K562 (cell line): ENCODE data around the gene PAFAH2. TPM values are rescaled to one million over a fixed set of nuclear protein-coding genes. Genes with fewer than 3 reads are reported as not detected.

Experiments
- BHLHE40 ChIP-seq: IDR thresholded peaks from 2 replicates; pipeline ENCODE4 v1.6.1; 2011; ENCODE audit warnings: low read length, improper control_type of control experiment
- BRD9 ChIP-seq: fragments of 450-650 bp; IDR thresholded peaks from 2 replicates; pipeline ENCODE4 v1.6.1; 2018; ENCODE audit warnings: low read depth; ENCODE audit not compliant: partially characterized antibody
- CHD2 ChIP-seq: IDR thresholded peaks from 2 replicates; pipeline ENCODE4 v1.6.1; 2011; ENCODE audit warnings: low read depth, low read length
- ERF ChIP-seq: fragments of 450-650 bp; formaldehyde crosslinking; IDR thresholded peaks from 2 replicates; pipeline ENCODE4 v1.4.0; 2020; ENCODE audit warnings: mild to moderate bottlenecking, mixed read lengths
- GTF2A2 ChIP-seq: IDR thresholded peaks from 2 replicates; pipeline ENCODE4 v1.6.1; 2016; ENCODE audit warnings: mild to moderate bottlenecking, missing genetic modification characterization, missing compliant biosample characterization
- NRF1 ChIP-seq, 2 experiments: fragments of 450-650 bp; IDR thresholded peaks in 1 of 2; conservative IDR thresholded peaks in 1 of 2; 2 replicates each; pipeline ENCODE4 v1.6.1; 2014; ENCODE audit warnings: mild to moderate bottlenecking in 2 of 2
- PHB ChIP-seq: fragments of 250-450 bp; sonication (Bioruptor Pico); IDR thresholded peaks from 2 replicates; pipeline ENCODE4 v1.5.0; 2021
- PHF21A ChIP-seq: fragments of 450-650 bp; IDR thresholded peaks from 2 replicates; pipeline ENCODE4 v1.6.1; 2017; ENCODE audit warnings: low read depth, borderline replicate concordance
- RFX7 ChIP-seq: fragments of 250-450 bp; sonication (Bioruptor Pico); IDR thresholded peaks from 2 replicates; pipeline ENCODE4 v1.5.1; 2021; ENCODE audit warnings: mild to moderate bottlenecking
- SMAD4 ChIP-seq: fragments of 250-450 bp; sonication (Bioruptor Pico); conservative IDR thresholded peaks from 2 replicates; pipeline ENCODE4 v1.8.0; 2021; ENCODE audit warnings: inconsistent platforms, mild to moderate bottlenecking, moderate library complexity
- TCF3 ChIP-seq: sonication (generic); formaldehyde crosslinking; IDR thresholded peaks from 2 replicates; pipeline ENCODE4 v1.4.0; 2020; ENCODE audit warnings: mild to moderate bottlenecking, missing genetic modification reagents
- ZNF184 ChIP-seq: sonication (generic); formaldehyde crosslinking; IDR thresholded peaks from 2 replicates; pipeline ENCODE4 v1.5.0; 2020; ENCODE audit warnings: missing genetic modification reagents
- ZNF263 ChIP-seq: sonication (generic); formaldehyde crosslinking; IDR thresholded peaks from 2 replicates; pipeline ENCODE4 v1.8.0; 2022; ENCODE audit warnings: mild to moderate bottlenecking, missing genetic modification reagents, borderline replicate concordance
- ZNF639 ChIP-seq, 2 experiments: fragments of 200-800 bp in 1 of 2; sonication (Bioruptor generic) in 1 of 2; sonication (generic) in 1 of 2; formaldehyde crosslinking in 1 of 2; IDR thresholded peaks in 1 of 2; conservative IDR thresholded peaks in 1 of 2; 2 replicates each; pipeline versions ENCODE4 v1.5.0 to v1.6.1; 2016 to 2020; ENCODE audit warnings: missing compliant biosample characterization in 1 of 2, missing genetic modification characterization in 1 of 2, missing genetic modification reagents in 1 of 2
- ZNF764 ChIP-seq: fragments of 250-450 bp; sonication (Bioruptor Pico); IDR thresholded peaks from 2 replicates; pipeline ENCODE4 v1.4.0; 2020; ENCODE audit warnings: low read depth, mild to moderate bottlenecking, moderate library complexity
- ZSCAN29 ChIP-seq: fragments of 450-650 bp; IDR thresholded peaks from 2 replicates; pipeline ENCODE4 v1.6.1; 2017
- polyA plus RNA-seq, 8 experiments: library from polyadenylated mRNA; depleted of rRNA in 4 of 8; stranded (reverse) in 5 of 8; unstranded in 3 of 8; fragments of >200 nt; fragmentation: Nextera tagmentation in 2 of 8; fragmentation: Illumina TruSeq in 1 of 8; extraction: Ambion mirVana in 2 of 8; extraction: Trizol in 1 of 8; gene quantifications; 2 replicates each; pipeline versions ENCODE4 v1.2.1 to v1.2.3, GENCODE V29; 2011 to 2014; ENCODE audit warnings: inconsistent platforms in 1 of 8, missing spikeins in 1 of 8
- total RNA-seq, 7 experiments: library from RNA; depleted of rRNA in 6 of 7; stranded (reverse); fragments of >200 nt in 6 of 7; fragmentation: Illumina TruSeq in 2 of 7; extraction: Trizol in 2 of 7; gene quantifications; 2 replicates each; pipeline versions ENCODE4 v1.2.1 to v1.2.3, GENCODE V29; 2011 to 2021; ENCODE audit warnings: low replicate concordance in 1 of 7
- TF ChIP-seq, protein P1 (sequence below): conservative IDR thresholded peaks from 2 replicates; pipeline ENCODE4 v1.6.1; 2011; ENCODE audit warnings: low read depth, mild to moderate bottlenecking, low read length; ENCODE audit not compliant: control insufficient read depth
- TF ChIP-seq, protein P2 (sequence below): fragments of 450-650 bp; IDR thresholded peaks from 2 replicates; pipeline ENCODE4 v1.6.1; 2016; ENCODE audit warnings: low read depth

PAFAH2 gene
- total and polyA plus RNA-seq, 9 of the 15 experiments (the other 6 are each of a cell fraction or from before 2014, with no cell fraction given), result 4.2 to 10.9 (median 6.8) TPM

- TF ChIP-seq, protein P1, sequence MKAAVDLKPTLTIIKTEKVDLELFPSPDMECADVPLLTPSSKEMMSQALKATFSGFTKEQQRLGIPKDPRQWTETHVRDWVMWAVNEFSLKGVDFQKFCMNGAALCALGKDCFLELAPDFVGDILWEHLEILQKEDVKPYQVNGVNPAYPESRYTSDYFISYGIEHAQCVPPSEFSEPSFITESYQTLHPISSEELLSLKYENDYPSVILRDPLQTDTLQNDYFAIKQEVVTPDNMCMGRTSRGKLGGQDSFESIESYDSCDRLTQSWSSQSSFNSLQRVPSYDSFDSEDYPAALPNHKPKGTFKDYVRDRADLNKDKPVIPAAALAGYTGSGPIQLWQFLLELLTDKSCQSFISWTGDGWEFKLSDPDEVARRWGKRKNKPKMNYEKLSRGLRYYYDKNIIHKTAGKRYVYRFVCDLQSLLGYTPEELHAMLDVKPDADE, result peak; percentile 16; the same call in 1 of the 2 replicates
- TF ChIP-seq ERF (CRISPR knock-in tag), result no peak
- TF ChIP-seq PHB, result no peak
- TF ChIP-seq ZNF639 (CRISPR knock-in tag; conservative IDR thresholded peaks at IDR 0.05 in 1 of 2, IDR thresholded peaks at IDR 0.05 in 1 of 2), result no peak
- TF ChIP-seq CHD2, result no peak
- peak; percentile 46 for TF ChIP-seq BHLHE40
- TF ChIP-seq TCF3, result no peak
- TF ChIP-seq ZNF184, result no peak
- no peak for TF ChIP-seq ZNF764 (CRISPR knock-in tag)
- no peak; the same call in 1 of the 2 replicates for TF ChIP-seq SMAD4 (CRISPR knock-in tag)
- no peak for TF ChIP-seq RFX7 (CRISPR knock-in tag)
- no peak for TF ChIP-seq GTF2A2
- 0 out of 2 replicates have a peak, but pooled peaks have one; percentile 17 for TF ChIP-seq ZNF263 (CRISPR knock-in tag)
- TF ChIP-seq NRF1 (conservative IDR thresholded peaks at IDR 0.05 in 1 of 2, IDR thresholded peaks at IDR 0.05 in 1 of 2), result 0 out of 4 replicates have a peak, but pooled peaks of 1 of the 2 experiments have one; percentile 26
- peak; percentile 93 for TF ChIP-seq BRD9
- TF ChIP-seq, protein P2, sequence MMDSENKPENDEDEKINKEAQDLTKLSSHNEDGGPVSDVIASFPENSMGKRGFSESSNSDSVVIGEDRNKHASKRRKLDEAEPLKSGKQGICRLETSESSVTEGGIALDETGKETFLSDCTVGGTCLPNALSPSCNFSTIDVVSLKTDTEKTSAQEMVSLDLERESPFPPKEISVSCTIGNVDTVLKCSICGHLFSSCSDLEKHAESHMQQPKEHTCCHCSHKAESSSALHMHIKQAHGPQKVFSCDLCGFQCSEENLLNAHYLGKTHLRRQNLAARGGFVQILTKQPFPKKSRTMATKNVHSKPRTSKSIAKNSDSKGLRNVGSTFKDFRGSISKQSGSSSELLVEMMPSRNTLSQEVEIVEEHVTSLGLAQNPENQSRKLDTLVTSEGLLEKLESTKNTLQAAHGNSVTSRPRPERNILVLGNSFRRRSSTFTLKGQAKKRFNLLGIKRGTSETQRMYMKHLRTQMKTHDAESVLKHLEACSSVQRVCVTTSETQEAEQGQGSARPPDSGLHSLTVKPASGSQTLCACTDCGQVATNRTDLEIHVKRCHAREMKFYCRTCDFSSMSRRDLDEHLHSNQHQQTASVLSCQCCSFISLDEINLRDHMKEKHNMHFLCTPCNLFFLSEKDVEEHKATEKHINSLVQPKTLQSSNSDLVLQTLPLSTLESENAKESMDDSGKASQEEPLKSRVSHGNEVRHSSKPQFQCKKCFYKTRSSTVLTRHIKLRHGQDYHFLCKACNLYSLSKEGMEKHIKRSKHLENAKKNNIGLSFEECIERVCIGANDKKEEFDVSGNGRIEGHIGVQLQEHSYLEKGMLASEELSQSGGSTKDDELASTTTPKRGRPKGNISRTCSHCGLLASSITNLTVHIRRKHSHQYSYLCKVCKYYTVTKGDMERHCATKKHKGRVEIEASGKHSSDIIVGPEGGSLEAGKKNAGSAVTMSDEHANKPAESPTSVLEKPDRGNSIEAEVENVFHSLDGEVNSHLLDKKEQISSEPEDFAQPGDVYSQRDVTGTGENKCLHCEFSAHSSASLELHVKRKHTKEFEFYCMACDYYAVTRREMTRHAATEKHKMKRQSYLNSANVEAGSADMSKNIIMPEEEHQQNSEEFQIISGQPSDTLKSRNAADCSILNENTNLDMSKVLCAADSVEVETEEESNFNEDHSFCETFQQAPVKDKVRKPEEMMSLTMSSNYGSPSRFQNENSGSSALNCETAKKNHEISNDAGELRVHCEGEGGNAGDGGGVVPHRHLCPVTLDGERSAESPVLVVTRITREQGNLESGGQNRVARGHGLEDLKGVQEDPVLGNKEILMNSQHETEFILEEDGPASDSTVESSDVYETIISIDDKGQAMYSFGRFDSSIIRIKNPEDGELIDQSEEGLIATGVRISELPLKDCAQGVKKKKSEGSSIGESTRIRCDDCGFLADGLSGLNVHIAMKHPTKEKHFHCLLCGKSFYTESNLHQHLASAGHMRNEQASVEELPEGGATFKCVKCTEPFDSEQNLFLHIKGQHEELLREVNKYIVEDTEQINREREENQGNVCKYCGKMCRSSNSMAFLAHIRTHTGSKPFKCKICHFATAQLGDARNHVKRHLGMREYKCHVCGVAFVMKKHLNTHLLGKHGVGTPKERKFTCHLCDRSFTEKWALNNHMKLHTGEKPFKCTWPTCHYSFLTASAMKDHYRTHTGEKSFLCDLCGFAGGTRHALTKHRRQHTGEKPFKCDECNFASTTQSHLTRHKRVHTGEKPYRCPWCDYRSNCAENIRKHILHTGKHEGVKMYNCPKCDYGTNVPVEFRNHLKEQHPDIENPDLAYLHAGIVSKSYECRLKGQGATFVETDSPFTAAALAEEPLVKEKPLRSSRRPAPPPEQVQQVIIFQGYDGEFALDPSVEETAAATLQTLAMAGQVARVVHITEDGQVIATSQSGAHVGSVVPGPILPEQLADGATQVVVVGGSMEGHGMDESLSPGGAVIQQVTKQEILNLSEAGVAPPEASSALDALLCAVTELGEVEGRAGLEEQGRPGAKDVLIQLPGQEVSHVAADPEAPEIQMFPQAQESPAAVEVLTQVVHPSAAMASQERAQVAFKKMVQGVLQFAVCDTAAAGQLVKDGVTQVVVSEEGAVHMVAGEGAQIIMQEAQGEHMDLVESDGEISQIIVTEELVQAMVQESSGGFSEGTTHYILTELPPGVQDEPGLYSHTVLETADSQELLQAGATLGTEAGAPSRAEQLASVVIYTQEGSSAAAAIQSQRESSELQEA, result no peak; the same call in 1 of the 2 replicates
- TF ChIP-seq PHF21A, result peak; percentile 34; the same call in 1 of the 2 replicates
- no peak for TF ChIP-seq ZSCAN29
Measured at GRCh38 chr1:26035959-26036755, 38.3 kb upstream of the PAFAH2 start (continued).
